Right atrium auricular region (tissue), 2 donors: Measurements from ENCODE around the gene PALLD. TPM values are rescaled to one million over a fixed set of nuclear protein-coding genes. Genes with fewer than 3 reads are reported as not detected.
A peak's percentile ranks its signal among the peaks of the same experiment; 100 is the strongest.

Experiments used
- DNase-seq: peaks from one replicate; pipeline ENCODE4 v3.0.0-alpha.2; 2019; ENCODE audit warnings: low spot score
- H3K27ac ChIP-seq, 2 donors: fragments of 200-600 bp; sonication (generic); 1 replicate in 1 of 2; 2 replicates in 1 of 2; pipeline ENCODE4 v1.5.1; 2016 to 2019
- H3K27me3 ChIP-seq, 2 donors: fragments of 200-600 bp; sonication (generic); one replicate each; pipeline versions ENCODE4 v1.5.1 to v1.6.0; 2017 to 2019
- H3K36me3 ChIP-seq: fragments of 200-600 bp; sonication (generic); one replicate; pipeline ENCODE4 v1.5.1; 2016
- H3K4me1 ChIP-seq, 2 donors: fragments of 200-600 bp; sonication (generic); one replicate each; pipeline versions ENCODE4 v1.5.1 to v1.6.0; 2017 to 2019
- H3K4me3 ChIP-seq, 2 donors: fragments of 200-600 bp; sonication (generic); 1 replicate in 1 of 2; 2 replicates in 1 of 2; pipeline ENCODE4 v1.5.1; 2017 to 2019; ENCODE audit warnings: mild to moderate bottlenecking in 1 of 2, moderate library complexity in 1 of 2
- H3K9me3 ChIP-seq, 2 donors: fragments of 200-600 bp; sonication (generic); one replicate each; pipeline ENCODE4 v1.5.1; 2019
- CTCF ChIP-seq, 2 donors: fragments of 200-600 bp; sonication (generic); IDR thresholded peaks; one replicate each; pipeline ENCODE4 v1.5.1; 2019; ENCODE audit warnings: antibody characterized with exemption in 2 of 2
- total RNA-seq, 2 donors: library from RNA; depleted of rRNA; stranded (reverse); fragments of >200 nt; gene quantifications; one replicate each; pipeline ENCODE4 v1.1.0, GENCODE V29; 2016

Gene PALLD
- total RNA-seq, 2 donors from 2014 or later = 764 to 782 TPM

- no peak overlapping the region for H3K4me3 ChIP-seq
- H3K4me1 ChIP-seq = peaks cover 0 to 17% of the 10 kb centered on the region in 2 donors
- H3K36me3 ChIP-seq = peaks cover 76% of the 10 kb centered on the region
- no peak for TF ChIP-seq CTCF (IDR thresholded peaks at IDR 0.05)
- no peaks in the 10 kb centered on the region for H3K27me3 ChIP-seq
- H3K27ac ChIP-seq = peak overlapping the region; percentile 10 to 60
- DNase-seq = no peak
- no peaks in the 10 kb centered on the region for H3K9me3 ChIP-seq
Observed at GRCh38 chr4:168914095-168914494, 417.2 kb downstream of the PALLD start.

DNA sequence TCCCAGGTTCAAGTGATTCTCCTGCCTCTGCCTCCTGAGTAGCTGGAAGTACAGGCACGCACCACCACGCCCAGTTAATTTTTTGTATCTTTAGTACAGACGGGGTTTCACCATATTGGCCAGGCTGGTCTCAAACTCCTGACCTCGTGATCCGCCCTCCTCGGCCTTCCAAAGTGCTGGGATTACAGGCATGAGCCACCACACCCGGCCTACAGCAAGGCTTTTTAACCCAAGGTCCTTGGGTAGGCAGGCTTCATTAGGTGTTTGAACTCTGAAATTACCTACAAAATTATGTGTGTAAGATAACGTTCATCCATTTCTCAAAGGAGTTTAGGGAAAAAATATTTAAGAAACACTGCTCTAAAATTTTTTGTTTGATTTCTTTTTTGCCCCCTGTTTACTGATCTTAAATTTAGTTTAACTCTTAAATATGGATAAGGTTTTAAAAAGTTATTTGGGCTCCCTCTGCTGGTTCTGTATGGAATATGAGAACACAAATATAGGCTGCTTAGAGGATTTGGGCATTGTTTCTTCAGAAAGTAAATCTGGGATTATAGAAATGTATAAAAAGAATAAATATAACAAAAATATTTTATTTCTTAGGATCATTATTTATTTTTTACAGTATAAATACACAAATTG is 420.4 kb downstream of the PALLD start:
- Histone ChIP-seq H3K4me1 (peaks cover 0 to 4% of the 10 kb centered on the region in 2 donors), H3K36me3 (peaks cover 83% of the 10 kb centered on the region), H3K27ac (peak overlapping the region; percentile 32 to 47), H3K9me3 (no peaks in the 10 kb centered on the region), H3K27me3 (no peaks in the 10 kb centered on the region), H3K4me3 (no peak overlapping the region)
- TF ChIP-seq CTCF (IDR thresholded peaks at IDR 0.05) = peak; percentile 31 to 67
- no peak for DNase-seq

- H3K9me3 ChIP-seq = no peaks in the 10 kb centered on the region
- H3K4me3 ChIP-seq = no peak overlapping the region
- TF ChIP-seq CTCF (IDR thresholded peaks at IDR 0.05) = no peak
- peaks cover 0 to 4% of the 10 kb centered on the region in 2 donors for H3K4me1 ChIP-seq
- no peak for DNase-seq
- H3K27ac ChIP-seq = peak overlapping the region; percentile 31 to 63
- no peaks in the 10 kb centered on the region for H3K27me3 ChIP-seq
- peaks cover 84% of the 10 kb centered on the region for H3K36me3 ChIP-seq
Observed at GRCh38 chr4:168919706-168920324, 423.0 kb downstream of the PALLD start.

- no peak for TF ChIP-seq CTCF (IDR thresholded peaks at IDR 0.05)
- Histone ChIP-seq H3K27ac (peak overlapping the region; percentile 31 to 63), H3K27me3 (no peaks in the 10 kb centered on the region), H3K4me1 (peaks cover 0 to 4% of the 10 kb centered on the region in 2 donors), H3K4me3 (no peak overlapping the region), H3K9me3 (no peaks in the 10 kb centered on the region), H3K36me3 (peaks cover 84% of the 10 kb centered on the region)
- no peak for DNase-seq
Observed at GRCh38 chr4:168920441-168921065, 423.7 kb downstream of the PALLD start.

GRCh38 chr4:168923526-168924194 is 426.8 kb downstream of the PALLD start:
- TF ChIP-seq CTCF (IDR thresholded peaks at IDR 0.05) = peak; percentile 72 to 78
- peaks cover 95% of the 10 kb centered on the region for H3K36me3 ChIP-seq
- H3K4me1 ChIP-seq = peaks cover 0 to 4% of the 10 kb centered on the region in 2 donors
- no peaks in the 10 kb centered on the region for H3K9me3 ChIP-seq
- H3K4me3 ChIP-seq = no peak overlapping the region
- H3K27ac ChIP-seq = no peak overlapping the region
- no peaks in the 10 kb centered on the region for H3K27me3 ChIP-seq
- DNase-seq = no peak
